ENCODE results near the gene KLHDC10.

- TF ChIP-seq POLR2A (IDR thresholded peaks at IDR 0.05) (no peak), CTCF (IDR thresholded peaks at IDR 0.05) (no peak), EP300 (IDR thresholded peaks at IDR 0.05) (no peak), POLR2AphosphoS5 (IDR thresholded peaks at IDR 0.05) (no peak)
Measured at GRCh38 chr7:130123501-130123900, 53.2 kb downstream of the KLHDC10 start.
